ENCODE data around the gene DNAJB6.

DNAJB6 gene

GRCh38 chr7:157425137-157425731 is 88.4 kb downstream of the DNAJB6 start:
- no peak for DNase-seq (ENCODE audit: low read depth in 2 of 3, low spot score in 2 of 3)

- no peak for DNase-seq (ENCODE audit: low read depth in 2 of 3, low spot score in 2 of 3)
Measured at GRCh38 chr7:157425761-157426160, 89.0 kb downstream of the DNAJB6 start.

- no peak for DNase-seq (ENCODE audit: low read depth in 2 of 3, low spot score in 2 of 3)
Measured at GRCh38 chr7:157426463-157427301, 89.9 kb downstream of the DNAJB6 start.

- no peak for DNase-seq (ENCODE audit: low read depth in 2 of 3, low spot score in 2 of 3)
Measured at GRCh38 chr7:157427811-157428553, 91.2 kb downstream of the DNAJB6 start.

GRCh38 chr7:157428554-157428945 is 91.7 kb downstream of the DNAJB6 start:
- no peak for DNase-seq (ENCODE audit: low read depth in 2 of 3, low spot score in 2 of 3)

- DNase-seq (ENCODE audit: low read depth in 2 of 3, low spot score in 2 of 3), result no peak
Measured at GRCh38 chr7:157429001-157429679, 92.3 kb downstream of the DNAJB6 start.

- DNase-seq (ENCODE audit: low read depth in 2 of 3, low spot score in 2 of 3), result no peak
Measured at GRCh38 chr7:157429680-157430224, 92.9 kb downstream of the DNAJB6 start.

GRCh38 chr7:157430721-157431120 is 93.9 kb downstream of the DNAJB6 start:
- no peak for DNase-seq (ENCODE audit: low read depth in 2 of 3, low spot score in 2 of 3)

- no peak for DNase-seq (ENCODE audit: low read depth in 2 of 3, low spot score in 2 of 3)
Measured at GRCh38 chr7:157431173-157431950, 94.6 kb downstream of the DNAJB6 start.

- DNase-seq (ENCODE audit: low read depth in 2 of 3, low spot score in 2 of 3), result no peak
Measured at GRCh38 chr7:157431951-157432540, 95.2 kb downstream of the DNAJB6 start.

- DNase-seq (ENCODE audit: low read depth in 2 of 3, low spot score in 2 of 3), result no peak
Measured at GRCh38 chr7:157432541-157432956, 95.7 kb downstream of the DNAJB6 start.

GRCh38 chr7:157432957-157433576 is 96.3 kb downstream of the DNAJB6 start:
- DNase-seq (ENCODE audit: low read depth in 2 of 3, low spot score in 2 of 3), result peak in 2 of 3 experiments; percentile 32 to 39

- DNase-seq (ENCODE audit: low read depth in 2 of 3, low spot score in 2 of 3), result no peak
Measured at GRCh38 chr7:157433628-157434027, 96.8 kb downstream of the DNAJB6 start.

- no peak for DNase-seq (ENCODE audit: low read depth in 2 of 3, low spot score in 2 of 3)
Measured at GRCh38 chr7:157434231-157434630, 97.4 kb downstream of the DNAJB6 start.

- DNase-seq (ENCODE audit: low read depth in 2 of 3, low spot score in 2 of 3), result no peak
Measured at GRCh38 chr7:157434701-157435100, 97.9 kb downstream of the DNAJB6 start.

- no peak for DNase-seq (ENCODE audit: low read depth in 2 of 3, low spot score in 2 of 3)
Measured at GRCh38 chr7:157436076-157436475, 99.3 kb downstream of the DNAJB6 start.

GRCh38 chr7:157436763-157437480 is 100.1 kb downstream of the DNAJB6 start:
- DNase-seq (ENCODE audit: low read depth in 2 of 3, low spot score in 2 of 3), result no peak

- DNase-seq (ENCODE audit: low read depth in 2 of 3, low spot score in 2 of 3), result no peak
Measured at GRCh38 chr7:157437519-157438061, 100.8 kb downstream of the DNAJB6 start.
